Measurements from ENCODE around the gene MGRN1. TPM values are rescaled to one million over a fixed set of nuclear protein-coding genes. Genes with fewer than 3 reads are reported as not detected.

MGRN1 gene
- total RNA-seq, 1 donor from 2014 or later, result 91.5 TPM

DNA sequence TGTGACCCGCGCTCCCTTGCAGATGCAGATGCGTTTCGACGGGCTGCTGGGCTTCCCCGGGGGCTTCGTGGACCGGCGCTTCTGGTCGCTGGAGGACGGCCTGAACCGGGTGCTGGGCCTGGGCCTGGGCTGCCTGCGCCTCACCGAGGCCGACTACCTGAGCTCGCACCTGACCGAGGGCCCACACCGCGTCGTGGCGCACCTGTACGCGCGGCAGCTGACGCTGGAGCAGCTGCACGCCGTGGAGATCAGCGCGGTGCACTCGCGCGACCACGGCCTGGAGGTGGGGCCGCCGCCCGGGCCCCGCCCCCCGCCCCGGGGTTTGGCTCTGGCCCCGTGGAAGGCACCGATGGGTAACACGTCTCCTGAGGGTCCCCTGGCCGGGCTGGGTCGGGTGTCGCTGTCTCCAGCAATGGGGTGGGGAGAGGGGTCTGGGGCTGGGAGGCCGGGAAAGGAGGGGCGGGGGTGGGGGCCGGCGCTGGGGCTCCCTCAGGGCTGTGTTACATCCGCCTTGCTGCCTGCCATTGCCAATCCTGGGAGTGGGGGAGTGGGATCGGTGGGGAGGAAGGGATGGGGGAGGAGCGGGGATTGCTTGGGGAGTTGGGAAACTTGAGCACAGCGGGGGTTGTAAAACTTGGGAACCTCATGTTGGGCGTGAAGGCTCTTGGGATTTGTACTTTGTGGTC, 69.5 kb downstream of the MGRN1 start:
- H3K36me3 Mint-ChIP-seq (ENCODE audit: low read depth, unreplicated experiment), result peaks cover 3% of the 10 kb centered on the region
- Histone ChIP-seq H3K36me3 (ENCODE audit: insufficient read depth, low read length) (peaks cover 11% of the 10 kb centered on the region), H3K4me1 (ENCODE audit: insufficient read depth, low read length) (peaks cover 10% of the 10 kb centered on the region), H3K27ac (ENCODE audit: low read depth, low read length) (peak overlapping the region; percentile 47), H3K27me3 (ENCODE audit: insufficient read depth, low read length) (no peaks in the 10 kb centered on the region), H2AFZ (ENCODE audit: low read depth, low read length) (no peak overlapping the region), H3K4me2 (ENCODE audit: low read length) (peak overlapping the region; percentile 89), H3K4me3 (ENCODE audit: insufficient read depth, low read depth, low read length) (peak overlapping the region; percentile 74), H3K9ac (ENCODE audit: low read length) (peak overlapping the region; percentile 82), H4K20me1 (ENCODE audit: insufficient read depth, low read length) (peaks cover 19% of the 10 kb centered on the region), H3K9me3 (ENCODE audit: insufficient read depth, low read depth, low read length) (no peaks in the 10 kb centered on the region), H3K79me2 (ENCODE audit: insufficient read depth, low read length) (peaks cover 16% of the 10 kb centered on the region)
- peak overlapping the region; percentile 91 for H3K4me3 Mint-ChIP-seq (ENCODE audit: unreplicated experiment)
- TF ChIP-seq EZH2 (IDR thresholded peaks at IDR 0.05; ENCODE audit: insufficient read depth, low read length), result no peak
- TF ChIP-seq, protein P1, sequence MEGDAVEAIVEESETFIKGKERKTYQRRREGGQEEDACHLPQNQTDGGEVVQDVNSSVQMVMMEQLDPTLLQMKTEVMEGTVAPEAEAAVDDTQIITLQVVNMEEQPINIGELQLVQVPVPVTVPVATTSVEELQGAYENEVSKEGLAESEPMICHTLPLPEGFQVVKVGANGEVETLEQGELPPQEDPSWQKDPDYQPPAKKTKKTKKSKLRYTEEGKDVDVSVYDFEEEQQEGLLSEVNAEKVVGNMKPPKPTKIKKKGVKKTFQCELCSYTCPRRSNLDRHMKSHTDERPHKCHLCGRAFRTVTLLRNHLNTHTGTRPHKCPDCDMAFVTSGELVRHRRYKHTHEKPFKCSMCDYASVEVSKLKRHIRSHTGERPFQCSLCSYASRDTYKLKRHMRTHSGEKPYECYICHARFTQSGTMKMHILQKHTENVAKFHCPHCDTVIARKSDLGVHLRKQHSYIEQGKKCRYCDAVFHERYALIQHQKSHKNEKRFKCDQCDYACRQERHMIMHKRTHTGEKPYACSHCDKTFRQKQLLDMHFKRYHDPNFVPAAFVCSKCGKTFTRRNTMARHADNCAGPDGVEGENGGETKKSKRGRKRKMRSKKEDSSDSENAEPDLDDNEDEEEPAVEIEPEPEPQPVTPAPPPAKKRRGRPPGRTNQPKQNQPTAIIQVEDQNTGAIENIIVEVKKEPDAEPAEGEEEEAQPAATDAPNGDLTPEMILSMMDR (IDR thresholded peaks at IDR 0.05; ENCODE audit: insufficient read depth, low read depth, low read length), result no peak
- DNase-seq (ENCODE audit: low read depth), result peak; percentile 37
- H3K27ac Mint-ChIP-seq (ENCODE audit: unreplicated experiment), result peak overlapping the region; percentile 93
- no peaks in the 10 kb centered on the region for H3K27me3 Mint-ChIP-seq (ENCODE audit: low read depth, unreplicated experiment)
- no peak for FAIRE-seq
- H3K9me3 Mint-ChIP-seq (ENCODE audit: unreplicated experiment), result no peaks in the 10 kb centered on the region
- peaks cover 6% of the 10 kb centered on the region for H3K4me1 Mint-ChIP-seq (ENCODE audit: low read depth, unreplicated experiment)

DNA sequence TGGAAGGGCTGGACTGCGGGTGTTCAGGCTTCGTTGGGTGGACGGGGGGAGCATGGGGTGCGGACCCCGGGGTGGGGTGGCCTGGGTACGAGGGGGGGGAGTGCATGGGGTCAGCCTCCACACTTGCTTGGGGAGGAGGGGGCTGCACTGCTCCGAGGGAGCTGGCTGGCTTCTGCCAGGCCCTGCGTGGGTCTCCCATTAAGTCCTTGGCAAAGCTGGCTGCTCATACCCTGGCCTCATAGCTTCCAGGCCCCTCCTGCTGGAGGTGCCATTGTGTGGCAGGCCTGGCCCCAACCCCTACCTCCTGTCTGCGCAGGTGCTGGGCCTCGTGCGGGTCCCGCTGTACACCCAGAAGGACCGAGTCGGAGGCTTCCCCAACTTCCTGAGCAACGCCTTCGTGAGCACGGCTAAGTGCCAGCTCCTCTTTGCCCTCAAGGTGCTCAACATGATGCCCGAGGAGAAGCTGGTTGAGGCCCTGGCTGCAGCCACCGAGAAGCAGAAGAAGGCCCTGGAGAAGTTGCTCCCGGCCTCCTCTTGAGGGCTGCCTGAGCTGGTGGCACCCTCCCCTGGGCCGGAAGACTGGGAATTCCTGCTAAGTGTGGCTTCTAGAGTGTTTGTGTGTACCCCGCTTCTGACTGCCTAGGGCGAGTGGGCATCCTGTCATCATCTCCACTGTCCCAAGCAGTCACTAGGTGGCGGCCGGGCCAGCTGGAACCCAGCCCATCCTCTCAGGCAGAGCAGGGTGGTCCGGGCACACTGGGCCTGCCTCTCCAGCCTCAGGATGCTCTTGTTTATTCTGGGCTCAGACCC, 70.2 kb downstream of the MGRN1 start:
- no peaks in the 10 kb centered on the region for H3K27me3 Mint-ChIP-seq (ENCODE audit: low read depth, unreplicated experiment)
- peaks cover 10% of the 10 kb centered on the region for H3K36me3 Mint-ChIP-seq (ENCODE audit: low read depth, unreplicated experiment)
- TF ChIP-seq, protein P1 (IDR thresholded peaks at IDR 0.05; ENCODE audit: insufficient read depth, low read depth, low read length), result no peak
- no peak for TF ChIP-seq EZH2 (IDR thresholded peaks at IDR 0.05; ENCODE audit: insufficient read depth, low read length)
- peaks cover 16% of the 10 kb centered on the region for H3K36me3 ChIP-seq (ENCODE audit: insufficient read depth, low read length)
- H3K9me3 Mint-ChIP-seq (ENCODE audit: unreplicated experiment), result no peaks in the 10 kb centered on the region
- no peak for FAIRE-seq
- no peak for DNase-seq (ENCODE audit: low read depth)
- peak overlapping the region; percentile 93 for H3K27ac Mint-ChIP-seq (ENCODE audit: unreplicated experiment)
- H3K4me3 Mint-ChIP-seq (ENCODE audit: unreplicated experiment), result peak overlapping the region; percentile 91
- peak overlapping the region; percentile 74 for H3K4me3 ChIP-seq (ENCODE audit: insufficient read depth, low read depth, low read length)
- H4K20me1 ChIP-seq (ENCODE audit: insufficient read depth, low read length), result peaks cover 19% of the 10 kb centered on the region
- H3K79me2 ChIP-seq (ENCODE audit: insufficient read depth, low read length), result peaks cover 16% of the 10 kb centered on the region
- no peaks in the 10 kb centered on the region for H3K27me3 ChIP-seq (ENCODE audit: insufficient read depth, low read length)
- H3K4me1 Mint-ChIP-seq (ENCODE audit: low read depth, unreplicated experiment), result peaks cover 6% of the 10 kb centered on the region
- no peaks in the 10 kb centered on the region for H3K9me3 ChIP-seq (ENCODE audit: insufficient read depth, low read depth, low read length)
- H3K9ac ChIP-seq (ENCODE audit: low read length), result peak overlapping the region; percentile 82
- no peak overlapping the region for H3K27ac ChIP-seq (ENCODE audit: low read depth, low read length)
- H2AFZ ChIP-seq (ENCODE audit: low read depth, low read length), result no peak overlapping the region
- H3K4me1 ChIP-seq (ENCODE audit: insufficient read depth, low read length), result peaks cover 10% of the 10 kb centered on the region
- peak overlapping the region; percentile 89 for H3K4me2 ChIP-seq (ENCODE audit: low read length)

Data from astrocyte (in vitro differentiated cells and primary cell).